ENCODE results near the gene FAM210A. TPM values are rescaled to one million over a fixed set of nuclear protein-coding genes. Genes with fewer than 3 reads are reported as not detected.

FAM210A gene
- total and polyA plus RNA-seq, 12 donors = 11.6 to 84.8 (median 56.3) TPM

- peaks cover 0 to 50% (median 32%) of the 10 kb centered on the region in 9 donors for H3K4me1 ChIP-seq
- DNase-seq (no peak), ATAC-seq (peak; percentile 16 to 67 (median 55))
- peak overlapping the region; percentile 75 to 95 (median 85) for H3K4me3 ChIP-seq
- WGBS, 2 donors = 0% methylated on average over 29 to 30 of the region's 30 CpGs
- intact Hi-C loops (cut with DNase I) = loop anchor here in 7 of 10 donors (2.0 to 10.0 kb wide), 8 partner anchors 82 to 510 kb away; partner anchors contain the start of gene LDLRAD4 (in 2 of the 7)
- TF ChIP-seq, protein P1, sequence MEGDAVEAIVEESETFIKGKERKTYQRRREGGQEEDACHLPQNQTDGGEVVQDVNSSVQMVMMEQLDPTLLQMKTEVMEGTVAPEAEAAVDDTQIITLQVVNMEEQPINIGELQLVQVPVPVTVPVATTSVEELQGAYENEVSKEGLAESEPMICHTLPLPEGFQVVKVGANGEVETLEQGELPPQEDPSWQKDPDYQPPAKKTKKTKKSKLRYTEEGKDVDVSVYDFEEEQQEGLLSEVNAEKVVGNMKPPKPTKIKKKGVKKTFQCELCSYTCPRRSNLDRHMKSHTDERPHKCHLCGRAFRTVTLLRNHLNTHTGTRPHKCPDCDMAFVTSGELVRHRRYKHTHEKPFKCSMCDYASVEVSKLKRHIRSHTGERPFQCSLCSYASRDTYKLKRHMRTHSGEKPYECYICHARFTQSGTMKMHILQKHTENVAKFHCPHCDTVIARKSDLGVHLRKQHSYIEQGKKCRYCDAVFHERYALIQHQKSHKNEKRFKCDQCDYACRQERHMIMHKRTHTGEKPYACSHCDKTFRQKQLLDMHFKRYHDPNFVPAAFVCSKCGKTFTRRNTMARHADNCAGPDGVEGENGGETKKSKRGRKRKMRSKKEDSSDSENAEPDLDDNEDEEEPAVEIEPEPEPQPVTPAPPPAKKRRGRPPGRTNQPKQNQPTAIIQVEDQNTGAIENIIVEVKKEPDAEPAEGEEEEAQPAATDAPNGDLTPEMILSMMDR (IDR thresholded peaks at IDR 0.05) = no peak
- peak overlapping the region; percentile 81 to 97 (median 94) for H3K27ac ChIP-seq
- H3K9me3 ChIP-seq = no peaks in the 10 kb centered on the region
- H3K27me3 ChIP-seq = no peaks in the 10 kb centered on the region
- H3K36me3 ChIP-seq = peaks cover 0 to 11% (median 0%) of the 10 kb centered on the region in 9 donors
Measured at GRCh38 chr18:13726972-13727331, 594 bp upstream of the FAM210A start.

GRCh38 chr18:13725566-13726231 is 659 bp downstream of the FAM210A start:
- peak overlapping the region; percentile 81 to 97 (median 94) for H3K27ac ChIP-seq
- DNase-seq (no peak), ATAC-seq (no peak)
- H3K36me3 ChIP-seq = peaks cover 0 to 11% (median 0%) of the 10 kb centered on the region in 9 donors
- H3K27me3 ChIP-seq = no peaks in the 10 kb centered on the region
- peak overlapping the region; percentile 75 to 95 (median 85) for H3K4me3 ChIP-seq
- 2 to 4% methylated on average over 35 of the region's 35 CpGs for WGBS, 2 donors
- no peaks in the 10 kb centered on the region for H3K9me3 ChIP-seq
- TF ChIP-seq, protein P1 (IDR thresholded peaks at IDR 0.05) = no peak
- intact Hi-C loops (cut with DNase I) = loop anchor here in 7 of 10 donors (2.0 to 10.0 kb wide), 8 partner anchors 81 to 508 kb away; partner anchors contain the start of gene LDLRAD4 (in 2 of the 7)
- peaks cover 0 to 49% (median 28%) of the 10 kb centered on the region in 9 donors for H3K4me1 ChIP-seq

DNA sequence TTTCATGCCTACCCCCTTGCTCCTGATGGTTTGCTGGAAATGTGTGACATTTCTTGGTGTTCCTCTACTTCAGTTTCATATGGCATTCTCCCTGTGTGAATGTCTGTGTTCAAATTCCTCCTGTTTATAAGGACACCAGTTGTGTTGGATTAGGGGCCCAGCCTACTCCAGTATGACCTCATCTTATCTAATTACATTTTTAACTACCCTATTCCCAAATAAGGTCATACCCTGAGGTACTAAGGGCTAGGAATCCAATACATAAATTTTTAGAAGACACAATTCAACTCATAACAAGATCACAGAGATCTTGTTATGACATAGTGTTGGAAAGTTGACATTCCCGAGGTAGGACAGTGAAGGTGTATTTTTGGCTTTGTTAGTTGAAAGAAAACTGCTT is 5.5 kb downstream of the FAM210A start:
- TF ChIP-seq, protein P1 (IDR thresholded peaks at IDR 0.05) = no peak
- DNase-seq = no peak
- H3K4me3 ChIP-seq = no peak overlapping the region
- intact Hi-C loops (cut with DNase I) = loop anchor here in 7 of 10 donors (5.0 to 10.0 kb wide), 6 partner anchors 34 to 169 kb away; no protein-coding TSS in a partner anchor
- H3K27ac ChIP-seq = no peak overlapping the region
- ATAC-seq = no peak
- 88 to 93% methylated on average over 1 of the region's 1 CpG for WGBS, 2 donors
- H3K27me3 ChIP-seq = no peaks in the 10 kb centered on the region
- peaks cover 0 to 11% (median 0%) of the 10 kb centered on the region in 9 donors for H3K36me3 ChIP-seq
- peaks cover 0 to 37% (median 22%) of the 10 kb centered on the region in 9 donors for H3K4me1 ChIP-seq
- H3K9me3 ChIP-seq = peaks cover 0 to 10% (median 6%) of the 10 kb centered on the region in 11 donors

GRCh38 chr18:13720123-13720522 is 6.2 kb downstream of the FAM210A start:
- TF ChIP-seq, protein P1 (IDR thresholded peaks at IDR 0.05) = no peak
- DNase-seq (no peak), ATAC-seq (no peak)
- Histone ChIP-seq H3K9me3 (peaks cover 0 to 10% (median 6%) of the 10 kb centered on the region in 11 donors), H3K4me3 (no peak overlapping the region), H3K27ac (no peak overlapping the region), H3K36me3 (peaks cover 0 to 11% (median 0%) of the 10 kb centered on the region in 9 donors), H3K27me3 (no peaks in the 10 kb centered on the region), H3K4me1 (peaks cover 0 to 33% (median 15%) of the 10 kb centered on the region in 9 donors)
- WGBS, 2 donors = 98 to 100% methylated on average over 1 of the region's 1 CpG
- intact Hi-C loops (cut with DNase I) = loop anchor here in 7 of 10 donors (5.0 to 10.0 kb wide), 6 partner anchors 33 to 168 kb away; no protein-coding TSS in a partner anchor

Data from heart right ventricle (tissue), 16 donors.